Neural crest cell (in vitro differentiated cells): ENCODE measurements around the gene NKAIN1. TPM values are rescaled to one million over a fixed set of nuclear protein-coding genes. Genes with fewer than 3 reads are reported as not detected.

ENCODE experiments used
- DNase-seq: peaks from one replicate; pipeline ENCODE4 v3.0.0; 2021; ENCODE audit warnings: low read depth, mixed read lengths, low spot score
- H3K27ac Mint-ChIP-seq: one replicate; pipeline ENCODE4 v1.8.0; 2021; ENCODE audit warnings: mild to moderate bottlenecking, mixed read lengths; ENCODE audit not compliant: unreplicated experiment
- H3K27me3 Mint-ChIP-seq: 2 replicates; pipeline ENCODE4 v1.8.0; 2021; ENCODE audit warnings: low read depth, mild to moderate bottlenecking, mixed read lengths
- H3K36me3 Mint-ChIP-seq: 2 replicates; pipeline ENCODE4 v1.8.0; 2021; ENCODE audit warnings: low read depth, mild to moderate bottlenecking, mixed read lengths
- H3K4me1 Mint-ChIP-seq: 2 replicates; pipeline ENCODE4 v1.8.0; 2021; ENCODE audit warnings: mixed read lengths
- H3K4me3 Mint-ChIP-seq: one replicate; pipeline ENCODE4 v1.8.0; 2021; ENCODE audit warnings: mild to moderate bottlenecking, mixed read lengths
- H3K9me3 Mint-ChIP-seq: 2 replicates; pipeline ENCODE4 v1.8.0; 2021; ENCODE audit warnings: mixed read lengths
- CTCF ChIP-seq: fragments of 200-600 bp; sonication (generic); conservative IDR thresholded peaks from 2 replicates; pipeline ENCODE4 v1.5.0; 2021; ENCODE audit warnings: antibody characterized with exemption, mild to moderate bottlenecking
- total RNA-seq: library from RNA; stranded (reverse); gene quantifications from 2 replicates; pipeline ENCODE4 v1.2.1, GENCODE V29; 2021

NKAIN1 gene
- total RNA-seq, 1 donor from 2014 or later: 73.2 TPM

- H3K4me1 Mint-ChIP-seq: peaks cover 35% of the 10 kb centered on the region
- DNase-seq: no peak
- peak overlapping the region; percentile 58 for H3K27ac Mint-ChIP-seq
- H3K9me3 Mint-ChIP-seq: no peaks in the 10 kb centered on the region
- no peak for TF ChIP-seq CTCF
- no peaks in the 10 kb centered on the region for H3K36me3 Mint-ChIP-seq
- no peaks in the 10 kb centered on the region for H3K27me3 Mint-ChIP-seq
- H3K4me3 Mint-ChIP-seq: no peak overlapping the region
Observed at GRCh38 chr1:31218705-31219104, 21.0 kb downstream of the NKAIN1 start.

- TF ChIP-seq CTCF: no peak
- DNase-seq: no peak
- H3K9me3 Mint-ChIP-seq: no peaks in the 10 kb centered on the region
- peaks cover 3% of the 10 kb centered on the region for H3K36me3 Mint-ChIP-seq
- H3K4me1 Mint-ChIP-seq: peaks cover 28% of the 10 kb centered on the region
- H3K27ac Mint-ChIP-seq: peak overlapping the region; percentile 5
- H3K4me3 Mint-ChIP-seq: no peak overlapping the region
- no peaks in the 10 kb centered on the region for H3K27me3 Mint-ChIP-seq
Observed at GRCh38 chr1:31216016-31216415, 23.7 kb downstream of the NKAIN1 start.

- Mint-ChIP-seq H3K36me3 (peaks cover 3% of the 10 kb centered on the region), H3K27me3 (no peaks in the 10 kb centered on the region), H3K9me3 (no peaks in the 10 kb centered on the region), H3K4me3 (no peak overlapping the region), H3K27ac (no peak overlapping the region), H3K4me1 (peaks cover 31% of the 10 kb centered on the region)
- TF ChIP-seq CTCF: no peak
- DNase-seq: no peak
Observed at GRCh38 chr1:31215065-31215570, 24.6 kb downstream of the NKAIN1 start.

- no peaks in the 10 kb centered on the region for H3K9me3 Mint-ChIP-seq
- peaks cover 3% of the 10 kb centered on the region for H3K36me3 Mint-ChIP-seq
- no peak for TF ChIP-seq CTCF
- H3K4me3 Mint-ChIP-seq: no peak overlapping the region
- DNase-seq: peak; percentile 16
- H3K27me3 Mint-ChIP-seq: no peaks in the 10 kb centered on the region
- peaks cover 31% of the 10 kb centered on the region for H3K4me1 Mint-ChIP-seq
- H3K27ac Mint-ChIP-seq: no peak overlapping the region
Observed at GRCh38 chr1:31214316-31215064, 25.2 kb downstream of the NKAIN1 start.

GRCh38 chr1:31208361-31208945, 31.2 kb downstream of the NKAIN1 start:
- H3K4me1 Mint-ChIP-seq: peaks cover 6% of the 10 kb centered on the region
- TF ChIP-seq CTCF: no peak
- no peaks in the 10 kb centered on the region for H3K27me3 Mint-ChIP-seq
- no peak overlapping the region for H3K27ac Mint-ChIP-seq
- H3K9me3 Mint-ChIP-seq: no peaks in the 10 kb centered on the region
- DNase-seq: no peak
- H3K36me3 Mint-ChIP-seq: peaks cover 3% of the 10 kb centered on the region
- no peak overlapping the region for H3K4me3 Mint-ChIP-seq
